GOT3 (cell line): ENCODE results near the gene PRDM5.

Experiments
- DNase-seq: peaks from one replicate; lab custom pipeline; 2025; ENCODE audit warnings: mixed read lengths; lab: John Stamatoyannopoulos, UW

The PRDM5 gene

GRCh38 chr4:120856294-120856693, 66.2 kb downstream of the PRDM5 start:
- DNase-seq: no peak

- no peak for DNase-seq
Observed at GRCh38 chr4:120855307-120856001, 67.1 kb downstream of the PRDM5 start.

- no peak for DNase-seq
Observed at GRCh38 chr4:120853161-120853935, 69.2 kb downstream of the PRDM5 start.

GRCh38 chr4:120850018-120850599, 72.4 kb downstream of the PRDM5 start:
- DNase-seq: no peak

- DNase-seq: no peak
Observed at GRCh38 chr4:120847019-120847582, 75.4 kb downstream of the PRDM5 start.

DNA sequence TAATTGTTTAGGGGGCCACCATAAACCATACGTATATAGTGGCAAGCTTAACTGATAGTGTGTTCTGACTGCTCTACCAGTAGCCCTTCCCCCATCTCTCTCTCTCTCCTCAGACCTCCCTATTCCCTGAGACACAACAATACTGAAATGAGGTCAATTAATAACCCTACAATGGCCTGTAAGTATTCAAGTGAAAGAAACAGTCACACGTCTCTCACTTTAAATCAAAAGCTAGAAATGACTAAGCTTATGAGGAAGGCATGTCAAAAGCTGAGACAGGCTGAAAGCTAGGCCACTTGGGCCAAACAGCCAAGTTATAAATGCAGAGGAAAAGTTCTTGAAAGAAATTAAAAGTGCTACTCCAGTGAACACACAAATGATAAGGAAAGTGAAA, 78.0 kb downstream of the PRDM5 start:
- DNase-seq: no peak

DNA sequence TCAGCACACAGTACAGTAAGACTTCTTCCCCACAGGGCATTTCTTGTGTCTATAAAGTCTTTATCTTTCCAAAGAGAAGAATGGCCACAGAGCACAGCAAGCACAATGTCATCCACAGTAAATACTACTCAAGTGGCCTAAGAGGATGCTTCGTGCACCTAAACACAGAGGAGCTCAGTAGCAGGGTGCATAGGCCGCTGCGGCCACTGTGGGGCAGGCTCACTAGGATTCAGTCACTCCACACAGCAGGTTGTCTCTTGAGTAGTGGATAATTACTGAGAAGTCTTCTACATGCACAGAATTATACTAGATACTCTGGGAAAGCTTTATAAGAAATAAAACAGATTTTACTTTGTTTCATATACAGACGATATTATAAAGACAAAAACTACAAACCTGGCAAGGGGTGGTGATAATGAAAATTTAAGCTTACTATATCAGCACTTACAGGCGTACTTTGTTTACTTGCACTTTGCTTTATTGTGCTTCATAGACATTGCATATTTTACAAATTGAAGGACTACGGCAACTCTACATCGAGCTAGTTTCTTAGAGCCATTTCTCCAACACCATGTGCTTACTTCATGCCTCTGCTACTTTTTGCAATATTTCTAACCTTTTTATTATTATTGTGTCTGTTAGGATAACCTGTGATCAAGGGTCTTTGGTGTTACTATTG, 78.5 kb downstream of the PRDM5 start:
- no peak for DNase-seq

DNA sequence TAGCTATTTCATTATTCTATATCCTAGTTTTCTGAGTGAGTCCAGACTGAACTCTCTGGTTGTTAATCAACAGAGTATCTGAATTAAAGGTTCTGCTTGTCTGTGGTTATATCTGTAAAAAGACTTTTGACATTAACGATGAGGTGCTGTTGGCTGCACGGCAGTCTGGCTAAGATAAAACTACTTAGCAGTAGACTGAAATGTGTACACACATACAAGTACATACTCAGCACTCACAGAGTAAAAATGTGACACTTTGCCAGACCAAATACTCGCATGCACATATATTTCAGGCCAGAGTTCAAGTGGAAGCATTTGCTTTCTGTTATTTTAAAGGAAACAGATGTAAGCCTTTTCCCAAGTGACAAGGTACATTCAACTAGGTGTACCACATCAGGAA, 80.5 kb downstream of the PRDM5 start:
- DNase-seq: no peak

DNA sequence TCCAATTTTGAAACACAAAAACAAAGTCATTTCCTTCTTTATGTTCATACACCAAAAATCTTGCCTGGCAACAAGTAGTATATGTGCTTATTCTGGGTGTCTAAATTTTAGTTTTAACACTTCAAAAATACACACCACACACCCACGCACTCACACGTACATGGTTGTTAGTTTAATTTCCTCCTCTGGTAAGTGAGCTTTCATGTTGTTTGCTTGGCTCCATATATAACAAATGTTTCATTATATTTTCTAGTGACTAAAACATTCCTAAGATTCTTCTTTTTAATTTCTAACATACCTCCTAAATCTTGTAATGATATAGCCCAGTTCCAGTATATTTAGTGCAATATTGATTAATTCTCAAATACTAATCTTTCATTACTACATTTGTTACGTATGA, 80.9 kb downstream of the PRDM5 start:
- DNase-seq: no peak

GRCh38 chr4:120839974-120840751, 82.4 kb downstream of the PRDM5 start:
- no peak for DNase-seq

DNA sequence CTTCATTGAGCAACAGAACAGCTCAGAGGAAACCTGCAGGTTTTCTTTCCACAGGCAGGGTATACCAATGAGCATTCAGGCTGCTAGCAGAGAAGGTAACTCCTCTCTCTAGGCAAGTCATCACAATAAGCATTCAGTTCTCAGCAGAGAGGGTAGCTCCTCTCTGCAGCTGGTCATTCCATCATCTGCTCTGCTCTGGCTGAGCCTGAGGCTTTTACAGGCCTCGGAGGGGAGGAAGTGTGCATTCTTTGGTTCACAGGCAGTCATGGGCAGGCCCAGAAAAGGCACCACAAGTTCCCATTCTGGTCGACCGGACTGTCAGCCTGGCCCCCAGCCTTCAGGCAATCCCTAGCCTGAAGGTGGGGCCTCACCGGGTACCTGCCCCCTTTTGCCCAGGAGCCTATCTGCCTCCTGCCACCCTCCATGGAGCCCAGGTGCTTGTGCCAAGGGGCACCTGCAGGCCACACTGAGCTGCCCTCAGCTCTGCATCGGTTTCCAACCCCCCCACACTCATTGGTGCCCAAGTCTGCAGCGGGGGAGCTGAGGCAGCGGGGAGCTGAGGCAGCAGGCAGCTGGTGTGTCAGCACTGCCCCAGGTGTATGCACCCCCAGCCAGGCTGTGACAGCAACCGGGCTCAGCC, 83.1 kb downstream of the PRDM5 start:
- DNase-seq: no peak

GRCh38 chr4:120838784-120839183, 83.7 kb downstream of the PRDM5 start:
- no peak for DNase-seq

DNA sequence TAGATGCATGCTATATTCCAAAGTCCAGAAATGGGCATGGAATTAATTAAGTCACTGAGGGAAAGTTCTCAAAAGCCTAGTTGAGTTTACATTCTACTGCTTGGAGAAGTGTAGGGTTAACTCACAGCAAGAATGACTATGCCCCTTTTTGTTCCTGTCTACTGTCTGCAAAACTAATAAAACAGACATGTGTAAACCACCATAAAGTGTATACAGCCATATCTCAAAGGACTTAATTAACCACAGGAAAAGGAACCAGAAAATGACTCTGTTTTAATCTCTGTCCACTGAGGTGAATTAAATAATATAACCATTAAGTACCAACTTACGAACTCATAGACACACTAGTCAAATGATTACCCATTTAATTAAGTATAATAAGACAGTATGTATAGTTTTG, 84.9 kb downstream of the PRDM5 start:
- no peak for DNase-seq

GRCh38 chr4:120835342-120835741, 87.2 kb downstream of the PRDM5 start:
- no peak for DNase-seq

GRCh38 chr4:120830204-120830603, 92.3 kb downstream of the PRDM5 start:
- DNase-seq: no peak

GRCh38 chr4:120829113-120829831, 93.3 kb downstream of the PRDM5 start:
- DNase-seq: no peak

DNA sequence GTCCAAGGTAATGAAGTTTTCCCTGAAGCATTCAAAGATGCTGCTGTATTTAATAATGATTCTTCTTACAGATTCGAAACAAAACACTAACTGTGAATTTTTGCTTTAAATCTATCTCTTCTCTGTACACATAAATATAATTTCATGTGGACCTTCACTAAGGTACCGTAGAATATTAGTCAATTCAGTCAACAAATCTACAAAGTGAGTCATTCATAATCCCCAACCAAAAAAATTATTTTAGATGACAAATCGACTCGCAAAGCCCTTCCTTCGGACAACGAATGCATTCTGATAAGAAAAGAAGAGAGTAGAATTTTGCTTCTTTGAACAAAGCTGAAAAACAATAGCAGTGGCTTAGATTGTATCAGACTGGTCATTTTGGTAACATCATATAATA, 95.7 kb downstream of the PRDM5 start:
- DNase-seq: no peak

- DNase-seq: no peak
Observed at GRCh38 chr4:120826449-120826848, 96.1 kb downstream of the PRDM5 start.

- no peak for DNase-seq
Observed at GRCh38 chr4:120824946-120825345, 97.6 kb downstream of the PRDM5 start.

DNA sequence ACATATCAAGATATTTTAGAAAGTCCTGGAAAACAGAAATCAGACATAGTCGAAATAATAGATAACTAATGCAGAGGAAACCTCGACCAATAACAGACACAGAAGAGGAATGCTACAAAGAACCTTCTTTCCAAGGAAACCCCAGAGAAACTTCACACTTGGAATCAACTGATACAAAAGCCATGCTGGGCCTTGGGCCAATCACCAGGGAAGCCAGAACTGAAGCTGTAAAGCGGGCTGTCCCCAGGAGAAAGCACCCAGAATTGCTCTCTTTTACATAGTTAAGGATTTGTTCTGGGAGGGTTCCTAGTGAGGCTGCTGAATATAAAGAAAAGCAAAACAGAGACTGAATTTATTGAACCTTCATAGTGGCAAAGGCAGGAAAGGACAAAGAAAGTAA, 100.5 kb downstream of the PRDM5 start:
- no peak for DNase-seq
